HUES6 (cell line): ENCODE data around the gene FUT9.
A peak's percentile ranks its signal among the peaks of the same experiment; 100 is the strongest.

Source experiments
- H3K27ac ChIP-seq: 2 replicates; pipeline ENCODE4 v1.7.0; 2013; ENCODE audit warnings: low read depth, mild to moderate bottlenecking, low read length, inconsistent platforms
- H3K27me3 ChIP-seq: 2 replicates; pipeline ENCODE4 v1.6.1; 2013; ENCODE audit warnings: low read length; ENCODE audit not compliant: control insufficient read depth, insufficient read depth
- H3K36me3 ChIP-seq: 2 replicates; pipeline ENCODE4 v1.6.1; 2013; ENCODE audit warnings: low read length; ENCODE audit not compliant: control insufficient read depth, insufficient read depth
- H3K4me1 ChIP-seq: 2 replicates; pipeline ENCODE4 v1.6.1; 2013; ENCODE audit warnings: low read length; ENCODE audit not compliant: control insufficient read depth, insufficient read depth
- H3K4me3 ChIP-seq: 2 replicates; pipeline ENCODE4 v1.5.1; 2013; ENCODE audit warnings: low read depth, low read length
- H3K9ac ChIP-seq: one replicate; pipeline ENCODE4 v1.6.1; 2013; ENCODE audit warnings: mild to moderate bottlenecking, low read length
- H3K9me3 ChIP-seq: 2 replicates; pipeline ENCODE4 v1.6.1; 2013; ENCODE audit warnings: low read depth, low read length; ENCODE audit not compliant: control insufficient read depth, insufficient read depth

FUT9 gene

DNA sequence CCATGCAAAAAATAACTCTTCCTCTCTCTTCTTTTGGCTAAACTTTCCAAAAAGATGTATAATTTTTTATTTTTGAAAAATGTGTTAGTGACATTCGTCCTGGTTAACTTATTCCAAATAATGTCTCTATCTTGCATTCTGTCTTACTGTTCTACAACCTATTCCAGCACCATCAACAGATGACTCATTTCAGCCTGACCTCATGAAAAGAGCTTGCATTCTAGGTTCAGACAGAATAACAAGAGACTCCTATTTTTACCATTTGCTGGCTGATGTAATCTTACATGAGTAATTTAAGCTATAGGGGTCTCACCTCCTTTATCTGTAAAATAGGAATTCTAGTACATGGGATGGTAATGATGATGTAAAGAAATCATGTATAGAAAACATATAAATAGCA, 109.0 kb downstream of the FUT9 start:
- Histone ChIP-seq H3K9me3 (no peaks in the 10 kb centered on the region), H3K36me3 (no peaks in the 10 kb centered on the region), H3K4me3 (no peak overlapping the region), H3K4me1 (peaks cover 8% of the 10 kb centered on the region; the same call in 1 of the 2 replicates), H3K27ac (peak overlapping the region; percentile 13; the same call in 1 of the 2 replicates), H3K9ac (no peak overlapping the region), H3K27me3 (no peaks in the 10 kb centered on the region)

DNA sequence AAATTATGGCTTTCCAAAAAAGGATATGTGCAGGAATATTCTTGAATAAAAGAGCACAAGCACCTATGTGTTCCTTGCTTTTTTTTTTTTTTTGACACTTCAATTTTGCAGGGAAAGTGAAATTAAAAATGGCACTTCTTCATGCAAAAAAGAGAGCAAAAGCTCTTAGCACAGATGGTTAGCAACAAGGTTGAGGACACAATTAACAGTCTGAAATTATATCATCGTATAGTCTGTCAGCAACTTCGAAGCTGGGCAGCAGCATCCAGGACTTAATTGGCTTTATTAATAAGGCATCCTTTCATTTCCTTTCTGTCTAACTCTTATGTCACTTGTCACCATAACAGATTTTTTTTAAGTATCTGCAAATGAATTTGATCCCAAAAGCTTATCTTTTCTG, 122.6 kb downstream of the FUT9 start:
- H3K4me3 ChIP-seq = no peak overlapping the region
- H3K27ac ChIP-seq = no peak overlapping the region
- H3K4me1 ChIP-seq = no peaks in the 10 kb centered on the region
- no peaks in the 10 kb centered on the region for H3K27me3 ChIP-seq
- H3K9me3 ChIP-seq = peaks cover 13% of the 10 kb centered on the region
- H3K36me3 ChIP-seq = no peaks in the 10 kb centered on the region
- no peak overlapping the region for H3K9ac ChIP-seq

DNA sequence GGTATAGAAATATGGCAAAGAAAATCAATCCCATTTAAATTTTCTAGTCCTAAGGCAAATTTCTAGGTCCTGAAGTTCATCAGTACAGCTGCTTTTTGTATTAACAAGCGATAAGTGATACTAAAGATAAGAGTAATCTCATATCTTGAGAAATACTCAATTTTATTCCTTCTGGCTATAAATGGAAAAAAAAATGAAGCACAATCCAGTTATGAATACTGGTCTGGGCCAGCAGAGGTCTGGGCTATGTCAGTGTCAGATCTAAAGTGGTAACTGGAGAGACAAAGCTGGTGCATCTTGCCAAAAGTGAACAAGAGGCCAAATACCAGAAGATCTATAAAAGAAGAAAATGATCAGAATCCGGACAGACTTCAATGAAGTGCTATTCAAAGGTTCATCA, 126.4 kb downstream of the FUT9 start:
- H3K4me3 ChIP-seq = no peak overlapping the region
- no peak overlapping the region for H3K27ac ChIP-seq
- no peak overlapping the region for H3K9ac ChIP-seq
- H3K9me3 ChIP-seq = peaks cover 13% of the 10 kb centered on the region
- no peaks in the 10 kb centered on the region for H3K27me3 ChIP-seq
- H3K36me3 ChIP-seq = no peaks in the 10 kb centered on the region
- no peaks in the 10 kb centered on the region for H3K4me1 ChIP-seq

DNA sequence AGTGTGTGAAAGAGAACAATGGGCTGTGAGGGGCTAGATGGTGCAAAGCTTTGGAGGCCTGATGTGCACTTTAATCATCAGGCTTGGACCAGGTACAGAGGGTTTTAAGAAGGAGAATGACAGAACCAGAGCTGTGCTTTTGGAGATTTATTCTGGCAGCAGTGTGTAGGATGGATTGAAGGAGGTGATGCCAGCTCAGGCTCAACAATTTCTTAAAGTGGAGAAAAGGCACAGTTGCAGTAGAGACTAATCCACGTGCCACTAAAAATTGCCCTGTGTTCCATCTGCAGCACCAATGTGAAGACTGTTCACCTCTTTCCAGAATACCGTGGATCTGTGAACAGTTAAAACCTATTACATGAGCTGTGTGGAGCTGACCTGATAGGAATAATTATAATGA, 134.7 kb downstream of the FUT9 start:
- no peak overlapping the region for H3K9ac ChIP-seq
- H3K4me1 ChIP-seq = no peaks in the 10 kb centered on the region; the same call in 1 of the 2 replicates
- H3K9me3 ChIP-seq = no peaks in the 10 kb centered on the region
- no peak overlapping the region for H3K27ac ChIP-seq
- H3K27me3 ChIP-seq = no peaks in the 10 kb centered on the region
- H3K4me3 ChIP-seq = no peak overlapping the region
- H3K36me3 ChIP-seq = no peaks in the 10 kb centered on the region

DNA sequence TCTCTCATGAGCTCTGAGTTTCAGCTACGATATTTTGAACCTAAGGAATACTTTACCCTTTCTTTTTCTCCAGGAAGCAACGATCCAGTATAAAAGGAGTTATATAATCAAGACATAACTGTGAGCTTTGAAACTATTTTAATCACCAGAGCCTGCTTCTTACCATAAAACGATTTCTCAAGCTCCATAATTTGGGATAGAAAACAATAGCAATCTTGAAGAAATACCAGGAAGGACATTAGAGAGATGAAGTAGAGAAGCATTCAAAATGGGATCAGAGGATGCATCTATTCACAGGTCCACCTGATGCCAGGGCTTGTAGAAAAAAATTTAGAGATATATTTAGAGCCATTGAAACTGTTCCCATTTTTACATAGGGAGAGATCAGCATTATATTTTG, 135.9 kb downstream of the FUT9 start:
- Histone ChIP-seq H3K9ac (no peak overlapping the region), H3K9me3 (no peaks in the 10 kb centered on the region), H3K4me1 (no peaks in the 10 kb centered on the region; the same call in 1 of the 2 replicates), H3K36me3 (no peaks in the 10 kb centered on the region), H3K27me3 (no peaks in the 10 kb centered on the region), H3K27ac (no peak overlapping the region), H3K4me3 (no peak overlapping the region)

DNA sequence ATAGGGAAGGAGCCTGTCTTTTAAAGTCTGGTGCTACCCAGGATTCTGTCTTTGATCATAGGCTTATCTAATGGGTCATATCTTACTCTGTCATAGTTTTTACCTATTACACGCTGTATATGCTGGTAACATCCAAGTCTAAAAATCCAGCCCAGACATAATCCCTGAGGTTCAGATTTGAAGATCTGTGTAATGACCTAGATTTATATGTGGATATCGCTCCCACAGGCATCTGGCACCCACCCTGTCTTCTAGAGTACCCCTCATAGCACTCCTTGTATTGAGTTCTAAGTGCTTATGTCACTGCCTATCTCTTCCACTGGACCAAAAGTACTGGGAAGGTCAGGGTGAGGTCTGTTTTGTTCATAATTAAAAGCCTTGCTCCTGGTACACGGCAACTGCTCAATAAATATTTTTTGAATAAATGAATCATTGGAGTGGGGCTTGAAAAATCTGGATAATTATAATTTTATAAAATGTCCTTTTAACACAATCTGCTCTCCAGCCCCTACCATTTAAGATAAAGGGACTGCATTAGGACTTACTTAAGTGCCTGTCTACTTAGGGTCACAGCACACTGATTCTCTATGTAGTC, 136.4 kb downstream of the FUT9 start:
- Histone ChIP-seq H3K4me1 (no peaks in the 10 kb centered on the region; the same call in 1 of the 2 replicates), H3K9me3 (no peaks in the 10 kb centered on the region), H3K27me3 (no peaks in the 10 kb centered on the region), H3K27ac (no peak overlapping the region), H3K9ac (no peak overlapping the region), H3K36me3 (no peaks in the 10 kb centered on the region), H3K4me3 (no peak overlapping the region)

DNA sequence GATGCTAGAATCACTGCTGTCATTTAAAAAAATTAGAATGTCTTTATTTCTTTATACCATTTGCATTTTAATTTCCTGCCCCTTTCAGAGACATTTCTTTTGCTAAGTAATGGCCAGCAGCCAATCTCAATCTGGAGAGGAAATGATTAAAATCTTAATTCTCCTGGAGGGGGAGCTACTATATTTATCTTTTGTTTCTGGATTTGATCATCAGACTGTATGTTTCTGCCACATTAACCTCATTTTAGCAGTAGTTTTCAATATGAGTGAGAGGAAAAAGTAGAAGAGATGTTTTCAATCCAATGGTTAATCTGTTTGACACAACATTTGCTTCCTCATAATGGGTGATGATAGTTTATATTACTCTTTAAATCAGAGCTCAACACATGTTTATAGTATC, 138.0 kb downstream of the FUT9 start:
- H3K27ac ChIP-seq = no peak overlapping the region
- no peak overlapping the region for H3K4me3 ChIP-seq
- H3K9ac ChIP-seq = no peak overlapping the region
- H3K27me3 ChIP-seq = no peaks in the 10 kb centered on the region
- no peaks in the 10 kb centered on the region for H3K36me3 ChIP-seq
- no peaks in the 10 kb centered on the region for H3K9me3 ChIP-seq
- H3K4me1 ChIP-seq = no peaks in the 10 kb centered on the region; the same call in 1 of the 2 replicates

DNA sequence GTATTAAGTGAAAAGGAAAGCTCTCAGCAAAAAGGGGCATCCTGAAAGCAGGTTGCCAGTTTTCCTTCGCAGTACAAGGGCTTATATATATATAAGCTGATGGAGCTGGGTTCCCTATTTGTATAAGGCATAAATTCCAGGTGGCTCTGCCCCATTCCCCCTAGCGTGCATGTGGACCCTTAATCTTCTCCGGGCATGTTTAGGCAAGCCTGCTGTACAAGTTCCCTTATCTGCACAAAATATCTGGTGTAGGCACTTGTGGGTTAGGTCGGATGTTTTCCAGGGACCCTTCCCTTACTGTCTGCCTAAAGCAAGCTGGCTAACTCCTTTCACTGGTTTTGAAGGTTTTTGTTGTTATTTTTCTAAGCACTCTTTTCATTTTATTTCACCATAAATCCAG, 140.7 kb downstream of the FUT9 start:
- Histone ChIP-seq H3K4me1 (peaks cover 3% of the 10 kb centered on the region; the same call in 1 of the 2 replicates), H3K4me3 (no peak overlapping the region), H3K9me3 (no peaks in the 10 kb centered on the region), H3K27me3 (no peaks in the 10 kb centered on the region), H3K9ac (no peak overlapping the region), H3K27ac (no peak overlapping the region), H3K36me3 (no peaks in the 10 kb centered on the region)

DNA sequence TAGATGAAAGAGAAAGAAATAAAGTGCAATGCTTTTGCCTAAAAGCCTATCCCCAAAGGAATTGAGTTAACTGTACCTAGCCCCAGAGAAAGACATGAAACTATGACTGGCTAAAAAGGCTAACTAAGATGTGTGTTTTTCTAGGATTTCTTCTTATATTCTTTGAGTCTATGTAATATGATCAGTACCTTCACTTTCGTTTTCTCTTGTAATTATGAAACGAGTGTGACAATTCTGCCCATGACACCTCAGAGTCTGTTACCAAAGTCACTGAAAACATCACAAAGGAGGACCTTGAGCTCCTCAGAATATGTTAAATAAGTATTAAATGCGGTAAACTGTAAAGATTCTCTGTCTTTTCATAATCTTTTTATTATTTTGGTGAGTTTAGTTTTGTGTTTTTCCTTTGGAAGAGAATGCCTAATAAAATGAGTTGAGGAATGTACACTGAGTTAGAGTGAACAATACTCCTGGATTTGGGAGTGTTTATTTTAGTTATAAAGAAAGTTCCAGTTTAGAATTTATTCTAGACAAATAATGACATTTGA, 141.3 kb downstream of the FUT9 start:
- H3K9ac ChIP-seq = no peak overlapping the region
- H3K27me3 ChIP-seq = no peaks in the 10 kb centered on the region
- H3K9me3 ChIP-seq = no peaks in the 10 kb centered on the region
- no peaks in the 10 kb centered on the region for H3K36me3 ChIP-seq
- H3K27ac ChIP-seq = no peak overlapping the region
- H3K4me1 ChIP-seq = peaks cover 8% of the 10 kb centered on the region; the same call in 1 of the 2 replicates
- H3K4me3 ChIP-seq = no peak overlapping the region

DNA sequence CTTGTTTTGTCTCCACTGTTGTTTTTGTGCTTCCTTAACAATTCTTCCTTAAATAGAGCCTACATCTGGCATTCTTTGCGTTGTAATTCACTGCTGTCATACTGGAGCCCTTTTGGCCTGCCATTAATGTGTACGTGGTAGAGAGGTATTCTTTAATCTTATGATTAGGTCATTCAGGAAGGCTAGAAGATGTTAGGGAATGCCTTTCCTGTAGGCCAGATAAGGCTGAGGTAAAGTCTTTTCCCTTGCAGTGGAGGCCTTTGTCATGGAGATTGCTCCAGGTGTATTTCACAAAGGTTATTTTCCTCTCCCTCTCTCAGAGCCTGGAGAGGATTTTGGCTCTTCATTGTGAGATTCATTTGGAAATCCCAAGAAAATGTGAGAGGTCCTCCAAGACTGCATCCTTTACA, 146.9 kb downstream of the FUT9 start:
- Histone ChIP-seq H3K9ac (no peak overlapping the region), H3K36me3 (no peaks in the 10 kb centered on the region), H3K9me3 (no peaks in the 10 kb centered on the region), H3K4me3 (peak overlapping the region; percentile 37), H3K4me1 (peaks cover 26% of the 10 kb centered on the region), H3K27ac (peak overlapping the region; percentile 87), H3K27me3 (no peaks in the 10 kb centered on the region)

DNA sequence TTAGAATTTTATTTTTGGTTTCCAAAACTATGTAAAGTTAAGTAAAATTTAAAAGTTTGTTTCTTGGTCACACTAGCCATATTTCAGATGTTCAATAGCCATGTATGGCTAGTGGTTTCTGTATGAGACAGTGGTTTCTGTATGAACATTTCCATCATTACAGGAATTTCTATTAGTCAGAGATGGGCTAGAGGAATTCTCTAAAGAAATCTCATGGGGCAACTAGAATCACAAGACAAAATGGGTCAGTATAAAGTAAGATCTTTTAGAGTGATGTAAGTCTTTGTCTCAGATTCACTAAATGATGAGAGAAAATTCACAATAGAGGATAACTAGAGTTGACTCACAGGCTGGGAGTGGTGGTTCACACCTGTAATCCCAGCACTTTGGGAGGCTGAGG, 149.0 kb downstream of the FUT9 start:
- H3K27me3 ChIP-seq = no peaks in the 10 kb centered on the region
- H3K9ac ChIP-seq = no peak overlapping the region
- H3K36me3 ChIP-seq = no peaks in the 10 kb centered on the region
- peaks cover 26% of the 10 kb centered on the region for H3K4me1 ChIP-seq
- H3K9me3 ChIP-seq = no peaks in the 10 kb centered on the region
- no peak overlapping the region for H3K27ac ChIP-seq
- H3K4me3 ChIP-seq = no peak overlapping the region
